ENCODE data around the gene DES. TPM values are rescaled to one million over a fixed set of nuclear protein-coding genes. Genes with fewer than 3 reads are reported as not detected.

The DES gene
- polyA plus RNA-seq, 1 donor from 2014 or later = not detected

GRCh38 chr2:219461047-219461514 is 42.9 kb downstream of the DES start:
- H3K4me2 ChIP-seq (ENCODE audit: low read length) = no peak overlapping the region
- no peaks in the 10 kb centered on the region for H3K9me3 ChIP-seq (ENCODE audit: low read length)
- no peak overlapping the region for H2AFZ ChIP-seq (ENCODE audit: low read depth, low read length)
- H3F3A ChIP-seq (ENCODE audit: insufficient read depth, low read length, poor library complexity, severe bottlenecking) = no peaks in the 10 kb centered on the region
- H3K9me2 ChIP-seq (ENCODE audit: insufficient read depth, low read length) = no peaks in the 10 kb centered on the region
- no peak overlapping the region for H3K9ac ChIP-seq (ENCODE audit: low read length)
- H3K4me3 ChIP-seq (ENCODE audit: low read length) = no peak overlapping the region
- H3K79me2 ChIP-seq (replicated peaks; ENCODE audit: insufficient read depth, low read length) = no peaks in the 10 kb centered on the region
- H3K27me3 ChIP-seq (ENCODE audit: insufficient read depth, low read depth, low read length) = no peaks in the 10 kb centered on the region
- no peaks in the 10 kb centered on the region for H3K36me3 ChIP-seq (ENCODE audit: insufficient read depth, low read length)
- no peak overlapping the region for H3K27ac ChIP-seq (ENCODE audit: low read length)
- no peaks in the 10 kb centered on the region for H4K20me1 ChIP-seq (ENCODE audit: insufficient read depth)
- TF ChIP-seq TAF1 (IDR thresholded peaks at IDR 0.05; ENCODE audit: low read depth) (no peak), RAD21 (conservative IDR thresholded peaks at IDR 0.05) (no peak), EZH2 (IDR thresholded peaks at IDR 0.05; ENCODE audit: borderline replicate concordance, insufficient read depth, low read length, poor library complexity, severe bottlenecking) (no peak)

- H3K27me3 ChIP-seq (ENCODE audit: insufficient read depth, low read depth, low read length) = no peaks in the 10 kb centered on the region
- no peaks in the 10 kb centered on the region for H3K9me3 ChIP-seq (ENCODE audit: low read length)
- H4K20me1 ChIP-seq (ENCODE audit: insufficient read depth) = no peaks in the 10 kb centered on the region
- no peaks in the 10 kb centered on the region for H3K36me3 ChIP-seq (ENCODE audit: insufficient read depth, low read length)
- no peak overlapping the region for H3K27ac ChIP-seq (ENCODE audit: low read length)
- no peaks in the 10 kb centered on the region for H3K79me2 ChIP-seq (replicated peaks; ENCODE audit: insufficient read depth, low read length)
- no peaks in the 10 kb centered on the region for H3F3A ChIP-seq (ENCODE audit: insufficient read depth, low read length, poor library complexity, severe bottlenecking)
- H2AFZ ChIP-seq (ENCODE audit: low read depth, low read length) = no peak overlapping the region
- no peak overlapping the region for H3K4me2 ChIP-seq (ENCODE audit: low read length)
- no peak overlapping the region for H3K9ac ChIP-seq (ENCODE audit: low read length)
- H3K4me3 ChIP-seq (ENCODE audit: low read length) = no peak overlapping the region
- TF ChIP-seq EZH2 (IDR thresholded peaks at IDR 0.05; ENCODE audit: borderline replicate concordance, insufficient read depth, low read length, poor library complexity, severe bottlenecking) = no peak
- TF ChIP-seq CTCF (IDR thresholded peaks at IDR 0.05; ENCODE audit: poor library complexity, severe bottlenecking) = no peak
- TF ChIP-seq RAD21 (conservative IDR thresholded peaks at IDR 0.05) = no peak
- TF ChIP-seq EP300 (conservative IDR thresholded peaks at IDR 0.05; ENCODE audit: poor library complexity, severe bottlenecking) = no peak
- TF ChIP-seq SMC3 (conservative IDR thresholded peaks at IDR 0.05; ENCODE audit: poor library complexity) = no peak
- no peak for TF ChIP-seq POLR2AphosphoS5 (IDR thresholded peaks at IDR 0.05)
- TF ChIP-seq TAF1 (IDR thresholded peaks at IDR 0.05; ENCODE audit: low read depth) = no peak
- TF ChIP-seq REST (IDR thresholded peaks at IDR 0.05; ENCODE audit: borderline replicate concordance) = no peak
- TF ChIP-seq MXI1 (conservative IDR thresholded peaks at IDR 0.05; ENCODE audit: poor library complexity, severe bottlenecking) = no peak
- H3K9me2 ChIP-seq (ENCODE audit: insufficient read depth, low read length) = no peaks in the 10 kb centered on the region
Measured at GRCh38 chr2:219461669-219462068, 43.5 kb downstream of the DES start.
